K562 (cell line): ENCODE measurements around the gene NR6A1. TPM values are rescaled to one million over a fixed set of nuclear protein-coding genes. Genes with fewer than 3 reads are reported as not detected.
A peak's percentile ranks its signal among the peaks of the same experiment; 100 is the strongest.

Source experiments
- AFF4 ChIP-seq: sonication (generic); formaldehyde crosslinking; IDR thresholded peaks from 2 replicates; pipeline ENCODE4 v1.8.0; 2023; ENCODE audit warnings: mild to moderate bottlenecking, missing genetic modification reagents
- DPF2 ChIP-seq: fragments of 450-650 bp; IDR thresholded peaks from 2 replicates; pipeline ENCODE4 v1.6.1; 2016
- ELF1 ChIP-seq: fragments of 200-800 bp; sonication (Bioruptor generic); IDR thresholded peaks from 2 replicates; pipeline ENCODE4 v1.6.1; 2016; ENCODE audit warnings: missing genetic modification characterization, missing compliant biosample characterization
- GATAD2A ChIP-seq: fragments of 450-650 bp; IDR thresholded peaks from 2 replicates; pipeline ENCODE4 v1.6.1; 2017
- HDAC1 ChIP-seq, 2 experiments: fragments of 450-650 bp; IDR thresholded peaks; 2 replicates each; pipeline ENCODE4 v1.6.1; 2016 to 2017; ENCODE audit warnings: inconsistent platforms in 1 of 2, mild to moderate bottlenecking in 1 of 2, moderate library complexity in 1 of 2
- L3MBTL2 ChIP-seq: fragments of 450-650 bp; IDR thresholded peaks from 2 replicates; pipeline ENCODE4 v1.6.1; 2016; ENCODE audit warnings: mild to moderate bottlenecking, moderate library complexity
- MBD2 ChIP-seq: sonication (generic); IDR thresholded peaks from 2 replicates; pipeline ENCODE4 v1.6.1; 2016; ENCODE audit warnings: low read depth, borderline replicate concordance
- OTX1 ChIP-seq: fragments of 450-650 bp; formaldehyde crosslinking; IDR thresholded peaks from 2 replicates; pipeline ENCODE4 v1.4.0; 2022; ENCODE audit warnings: mild to moderate bottlenecking
- PHF8 ChIP-seq: fragments of 200-600 bp; sonication (generic); IDR thresholded peaks from 2 replicates; pipeline ENCODE4 v1.6.1; 2012; ENCODE audit warnings: mixed run types, mild to moderate bottlenecking, inconsistent platforms, low read length, moderate library complexity, borderline replicate concordance
- PRMT5 ChIP-seq: sonication (generic); formaldehyde crosslinking; IDR thresholded peaks from 2 replicates; pipeline ENCODE4 v1.5.0; 2020; ENCODE audit warnings: missing genetic modification reagents
- RFX1 ChIP-seq: fragments of 450-650 bp; IDR thresholded peaks from 2 replicates; pipeline ENCODE4 v1.6.1; 2016; ENCODE audit warnings: mild to moderate bottlenecking, moderate library complexity
- RNF2 ChIP-seq: sonication (generic); IDR thresholded peaks from 2 replicates; pipeline ENCODE4 v1.6.1; 2016
- SIN3A ChIP-seq, 2 experiments: fragments of 150-350 bp in 1 of 2; IDR thresholded peaks; 2 replicates each; pipeline ENCODE4 v1.6.1; 2011 to 2016; ENCODE audit warnings: borderline replicate concordance in 2 of 2, low read depth in 2 of 2, low read length in 2 of 2, mild to moderate bottlenecking in 2 of 2, moderate library complexity in 2 of 2; ENCODE audit not compliant: control insufficient read depth in 1 of 2
- TAL1 ChIP-seq: fragments of 450-650 bp; IDR thresholded peaks from 2 replicates; pipeline ENCODE4 v1.6.1; 2016; ENCODE audit warnings: mild to moderate bottlenecking
- TBL1XR1 ChIP-seq, 2 experiments: IDR thresholded peaks; 2 replicates each; pipeline ENCODE4 v1.6.1; 2012; ENCODE audit warnings: improper control_type of control experiment in 2 of 2, low read length in 2 of 2, mild to moderate bottlenecking in 1 of 2
- TCF15 ChIP-seq: fragments of 250-450 bp; sonication (Bioruptor Pico); IDR thresholded peaks from 2 replicates; pipeline ENCODE4 v1.8.0; 2022; ENCODE audit warnings: moderate library complexity, mild to moderate bottlenecking, inconsistent platforms
- U2AF1 ChIP-seq: fragments of 200-400 bp; formaldehyde crosslinking; optimal IDR thresholded peaks from 2 replicates; pipeline ENCODE3; 2017; ENCODE audit warnings: mild to moderate bottlenecking, low read depth, low read length, moderate library complexity
- ZNF175 ChIP-seq: fragments of 200-800 bp; sonication (Bioruptor generic); IDR thresholded peaks from 2 replicates; pipeline ENCODE4 v1.6.1; 2016; ENCODE audit warnings: low read depth, mild to moderate bottlenecking, missing genetic modification characterization, missing compliant biosample characterization
- ZNF586 ChIP-seq: fragments of 450-650 bp; formaldehyde crosslinking; conservative IDR thresholded peaks from 2 replicates; pipeline ENCODE4 v1.4.0; 2020; ENCODE audit warnings: mild to moderate bottlenecking, moderate library complexity
- ZNF79 ChIP-seq: fragments of 250-450 bp; sonication (Bioruptor Pico); IDR thresholded peaks from 2 replicates; pipeline ENCODE4 v1.4.0; 2020; ENCODE audit warnings: low read depth, mild to moderate bottlenecking, moderate library complexity
- polyA plus RNA-seq, 8 experiments: library from polyadenylated mRNA; depleted of rRNA in 4 of 8; stranded (reverse) in 5 of 8; unstranded in 3 of 8; fragments of >200 nt; fragmentation: Nextera tagmentation in 2 of 8; fragmentation: Illumina TruSeq in 1 of 8; extraction: Ambion mirVana in 2 of 8; extraction: Trizol in 1 of 8; gene quantifications; 2 replicates each; pipeline versions ENCODE4 v1.2.1 to v1.2.3, GENCODE V29; 2011 to 2014; ENCODE audit warnings: inconsistent platforms in 1 of 8, missing spikeins in 1 of 8
- total RNA-seq, 7 experiments: library from RNA; depleted of rRNA in 6 of 7; stranded (reverse); fragments of >200 nt in 6 of 7; fragmentation: Illumina TruSeq in 2 of 7; extraction: Trizol in 2 of 7; gene quantifications; 2 replicates each; pipeline versions ENCODE4 v1.2.1 to v1.2.3, GENCODE V29; 2011 to 2021; ENCODE audit warnings: low replicate concordance in 1 of 7
- TF ChIP-seq, protein P1 (sequence below): sonication (generic); formaldehyde crosslinking; IDR thresholded peaks from 2 replicates; pipeline ENCODE4 v1.8.0; 2022; ENCODE audit warnings: mild to moderate bottlenecking, low read depth, missing genetic modification reagents
- TF ChIP-seq, protein P2 (sequence below): fragments of 250-450 bp; sonication (Bioruptor Pico); IDR thresholded peaks from 2 replicates; pipeline ENCODE4 v1.8.0; 2021; ENCODE audit warnings: moderate library complexity, mild to moderate bottlenecking, inconsistent platforms

Gene NR6A1
- total and polyA plus RNA-seq, 9 of the 15 experiments (the other 6 are each of a cell fraction or from before 2014, with no cell fraction given) = 9.7 to 55.4 (median 28.3) TPM

DNA sequence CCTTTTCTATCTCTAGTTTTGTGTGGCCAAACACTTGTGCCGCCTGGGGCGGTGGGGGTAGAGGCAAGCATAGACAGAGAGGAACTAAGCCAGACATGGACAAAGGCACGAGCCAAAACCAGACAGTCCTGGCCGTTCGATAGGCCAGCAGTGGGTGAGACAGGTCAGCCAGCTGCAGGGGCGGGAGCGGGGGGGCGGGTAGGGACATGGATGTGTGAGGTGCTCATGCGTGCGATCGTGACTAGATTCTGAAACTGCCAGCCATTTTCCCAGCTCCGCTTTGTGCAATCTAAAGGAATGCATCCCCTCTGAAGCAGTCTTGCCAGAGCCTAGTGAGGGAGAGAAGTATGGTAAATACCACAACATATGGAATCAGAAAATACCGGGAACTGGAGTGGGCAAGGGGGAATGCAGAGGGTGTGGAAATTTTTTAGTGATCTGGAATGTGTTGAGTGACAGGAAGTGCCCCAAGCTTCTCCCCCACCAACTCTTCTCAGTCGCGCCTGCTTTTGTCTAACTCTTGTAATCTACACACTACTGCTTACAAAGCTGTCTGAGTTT is 111.9 kb downstream of the NR6A1 start (continued):
- TF ChIP-seq AFF4 (CRISPR knock-in tag) = 0 out of 2 replicates have a peak, but pooled peaks have one; percentile 19
- peak; percentile 45; the same call in 1 of the 2 replicates for TF ChIP-seq TAL1
- TF ChIP-seq L3MBTL2 = peak; percentile 58; the same call in 1 of the 2 replicates
- TF ChIP-seq ELF1 = peak; percentile 49; the same call in 1 of the 2 replicates
- TF ChIP-seq TBL1XR1 (IDR thresholded peaks at IDR 0.05; ENCODE audit: low read length in 2 of 2) = peak; percentile 26 to 88; a peak in 2 of 4 replicates
- no peak for TF ChIP-seq ZNF79
- TF ChIP-seq, protein P1, sequence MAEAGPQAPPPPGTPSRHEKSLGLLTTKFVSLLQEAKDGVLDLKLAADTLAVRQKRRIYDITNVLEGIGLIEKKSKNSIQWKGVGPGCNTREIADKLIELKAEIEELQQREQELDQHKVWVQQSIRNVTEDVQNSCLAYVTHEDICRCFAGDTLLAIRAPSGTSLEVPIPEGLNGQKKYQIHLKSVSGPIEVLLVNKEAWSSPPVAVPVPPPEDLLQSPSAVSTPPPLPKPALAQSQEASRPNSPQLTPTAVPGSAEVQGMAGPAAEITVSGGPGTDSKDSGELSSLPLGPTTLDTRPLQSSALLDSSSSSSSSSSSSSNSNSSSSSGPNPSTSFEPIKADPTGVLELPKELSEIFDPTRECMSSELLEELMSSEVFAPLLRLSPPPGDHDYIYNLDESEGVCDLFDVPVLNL (CRISPR knock-in tag) = no peak
- TF ChIP-seq ZNF586 = no peak
- TF ChIP-seq MBD2 = peak; percentile 50; the same call in 1 of the 2 replicates
- no peak for TF ChIP-seq OTX1 (CRISPR knock-in tag)
- TF ChIP-seq RNF2 = peak; percentile 51
- TF ChIP-seq, protein P2, sequence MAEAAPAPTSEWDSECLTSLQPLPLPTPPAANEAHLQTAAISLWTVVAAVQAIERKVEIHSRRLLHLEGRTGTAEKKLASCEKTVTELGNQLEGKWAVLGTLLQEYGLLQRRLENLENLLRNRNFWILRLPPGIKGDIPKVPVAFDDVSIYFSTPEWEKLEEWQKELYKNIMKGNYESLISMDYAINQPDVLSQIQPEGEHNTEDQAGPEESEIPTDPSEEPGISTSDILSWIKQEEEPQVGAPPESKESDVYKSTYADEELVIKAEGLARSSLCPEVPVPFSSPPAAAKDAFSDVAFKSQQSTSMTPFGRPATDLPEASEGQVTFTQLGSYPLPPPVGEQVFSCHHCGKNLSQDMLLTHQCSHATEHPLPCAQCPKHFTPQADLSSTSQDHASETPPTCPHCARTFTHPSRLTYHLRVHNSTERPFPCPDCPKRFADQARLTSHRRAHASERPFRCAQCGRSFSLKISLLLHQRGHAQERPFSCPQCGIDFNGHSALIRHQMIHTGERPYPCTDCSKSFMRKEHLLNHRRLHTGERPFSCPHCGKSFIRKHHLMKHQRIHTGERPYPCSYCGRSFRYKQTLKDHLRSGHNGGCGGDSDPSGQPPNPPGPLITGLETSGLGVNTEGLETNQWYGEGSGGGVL (CRISPR knock-in tag) = no peak
- TF ChIP-seq PRMT5 = no peak
- peak; percentile 53; the same call in 1 of the 2 replicates for TF ChIP-seq PHF8
- no peak for TF ChIP-seq U2AF1
- no peak for TF ChIP-seq RFX1
- peak; percentile 25 to 59; a peak in 1 of 4 replicates for TF ChIP-seq SIN3A (IDR thresholded peaks at IDR 0.05; ENCODE audit: borderline replicate concordance in 2 of 2, control insufficient read depth in 1 of 2, low read depth in 2 of 2, low read length in 2 of 2)
- no peak for TF ChIP-seq TCF15 (CRISPR knock-in tag)
- no peak for TF ChIP-seq ZNF175 (CRISPR knock-in tag)
- TF ChIP-seq DPF2 = peak; percentile 56
- peak in 1 of 2 experiments; percentile 57; a peak in 1 of 4 replicates for TF ChIP-seq HDAC1 (IDR thresholded peaks at IDR 0.05)
- 0 out of 2 replicates have a peak, but pooled peaks have one; percentile 48 for TF ChIP-seq GATAD2A
